Coronary artery (tissue), 2 donors: ENCODE measurements around the gene COL6A5.

Source experiments
- DNase-seq: peaks from one replicate; pipeline ENCODE4 v3.0.0-alpha.2; 2017; ENCODE audit warnings: low spot score
- H3K27ac ChIP-seq, 2 donors: fragments of 200-600 bp; sonication (generic); one replicate each; pipeline ENCODE4 v1.5.1; 2016 to 2019
- H3K4me3 ChIP-seq: fragments of 200-600 bp; sonication (generic); 2 replicates; pipeline ENCODE4 v1.5.1; 2016; ENCODE audit warnings: mild to moderate bottlenecking, moderate library complexity
- CTCF ChIP-seq: fragments of 200-600 bp; sonication (generic); IDR thresholded peaks from one replicate; pipeline ENCODE4 v1.5.1; 2019; ENCODE audit warnings: antibody characterized with exemption

The COL6A5 gene

DNA sequence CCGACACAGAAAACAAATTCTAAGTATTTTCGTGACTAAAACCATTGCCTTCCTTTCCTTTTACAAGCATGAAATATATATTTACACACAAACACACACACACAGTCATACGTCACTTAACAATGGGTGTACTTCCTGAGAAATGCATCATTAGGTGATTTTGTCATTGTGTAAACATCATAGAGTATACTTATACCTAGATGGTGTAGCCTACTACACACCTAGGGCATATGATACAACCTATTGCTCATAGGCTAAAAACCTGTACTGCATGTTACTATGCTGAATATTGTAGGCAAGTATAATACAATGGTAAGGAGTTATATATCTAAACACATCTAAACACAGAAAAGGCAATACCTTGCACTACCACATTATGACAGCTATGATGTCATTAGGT, 28.6 kb downstream of the COL6A5 start:
- no peak overlapping the region for H3K4me3 ChIP-seq
- H3K27ac ChIP-seq, result no peak overlapping the region
- no peak for TF ChIP-seq CTCF
- DNase-seq, result no peak

DNA sequence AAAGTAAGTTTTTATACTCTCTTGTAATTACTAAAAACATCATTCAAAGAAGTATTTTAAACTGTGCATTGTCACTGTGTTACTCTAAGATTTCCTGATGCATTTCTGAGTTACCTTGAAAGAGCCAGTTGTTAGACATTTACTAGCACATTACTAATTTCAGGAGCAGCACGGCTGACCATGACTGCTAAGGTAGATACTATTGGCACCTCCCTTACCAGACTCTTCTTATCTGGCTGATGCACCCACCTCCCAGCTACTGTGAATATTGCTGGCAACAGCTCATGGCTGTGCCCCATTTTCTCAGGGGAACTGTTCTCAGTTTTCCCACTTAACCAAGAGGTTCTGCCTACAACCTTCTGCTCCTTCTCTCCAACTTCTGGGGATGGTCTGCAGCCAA, 29.4 kb downstream of the COL6A5 start:
- Histone ChIP-seq H3K27ac (no peak overlapping the region), H3K4me3 (no peak overlapping the region)
- TF ChIP-seq CTCF, result no peak
- DNase-seq, result no peak

DNA sequence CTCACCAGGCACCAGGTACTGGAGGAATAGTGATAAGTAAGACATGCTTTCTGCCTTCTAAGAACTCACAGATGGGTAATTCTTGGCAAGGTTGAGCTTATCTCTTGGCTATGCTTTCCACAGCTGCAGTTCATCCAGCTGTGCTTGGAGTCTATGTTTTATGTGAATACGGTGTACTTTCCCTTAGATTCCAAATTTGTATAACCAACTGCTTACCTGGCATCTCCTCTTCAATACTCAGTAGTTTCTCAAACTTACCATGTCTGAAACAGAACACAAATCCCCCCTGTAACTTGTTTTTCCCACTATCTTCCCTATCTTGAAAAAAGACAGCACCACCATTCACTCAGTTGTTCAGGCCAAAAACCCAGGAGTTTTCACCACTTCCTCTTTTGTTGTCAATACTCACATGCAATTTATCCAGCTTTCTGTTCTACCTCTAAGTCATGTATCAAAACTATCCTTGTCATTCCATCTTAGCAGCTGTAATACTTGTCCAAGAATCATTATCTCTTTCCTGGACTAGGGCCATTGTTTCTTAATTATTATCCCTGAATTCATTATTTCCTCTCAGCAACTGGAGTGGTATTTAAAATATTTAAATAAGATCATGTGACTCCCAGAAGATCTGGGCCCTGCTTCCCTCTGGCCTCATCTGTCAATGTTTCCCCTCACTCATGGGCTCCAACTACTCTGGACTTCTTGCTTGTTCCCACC, 32.6 kb downstream of the COL6A5 start:
- no peak for DNase-seq
- Histone ChIP-seq H3K4me3 (no peak overlapping the region), H3K27ac (no peak overlapping the region)
- no peak for TF ChIP-seq CTCF

DNA sequence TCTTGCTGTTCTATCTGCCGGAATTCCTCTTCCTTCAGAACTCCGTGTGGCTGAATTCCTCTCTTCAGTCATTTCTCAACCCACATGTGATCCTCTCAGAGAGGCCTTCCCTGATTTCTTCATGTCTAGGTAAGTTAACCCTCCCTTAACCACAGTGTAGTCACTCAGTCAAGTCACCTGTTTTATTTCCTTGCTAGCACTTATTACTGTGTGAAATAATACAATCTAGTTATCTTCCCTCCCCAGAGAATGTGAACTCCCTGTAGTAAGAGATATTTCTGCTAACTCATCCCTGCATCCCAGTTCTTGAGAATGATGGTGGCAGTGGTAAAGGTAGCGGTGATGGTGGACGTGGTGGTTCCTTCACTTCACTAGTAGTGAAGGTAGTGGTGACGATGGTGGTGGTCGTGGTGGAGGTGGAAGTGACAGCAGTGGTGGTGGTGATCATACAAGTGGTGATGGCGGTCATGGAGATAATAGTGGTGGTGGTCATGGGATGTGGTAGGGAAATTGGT, 33.3 kb downstream of the COL6A5 start:
- H3K4me3 ChIP-seq, result no peak overlapping the region
- H3K27ac ChIP-seq, result no peak overlapping the region
- no peak for DNase-seq
- no peak for TF ChIP-seq CTCF

DNA sequence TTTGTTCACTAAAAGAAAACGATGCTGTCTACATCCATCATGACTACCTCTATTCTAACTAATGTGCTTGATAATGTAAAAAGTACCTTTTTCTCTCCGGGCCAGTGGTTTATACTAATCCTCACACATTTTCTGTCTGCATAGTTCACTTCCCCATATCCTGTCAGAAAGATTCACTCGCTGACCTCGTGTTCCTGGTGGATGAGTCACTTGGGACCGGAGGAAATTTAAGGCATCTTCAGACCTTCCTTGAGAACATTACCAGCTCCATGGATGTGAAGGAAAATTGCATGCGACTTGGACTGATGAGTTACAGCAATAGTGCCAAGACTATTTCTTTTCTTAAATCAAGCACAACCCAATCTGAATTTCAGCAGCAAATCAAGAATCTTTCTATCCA, 33.8 kb downstream of the COL6A5 start:
- Histone ChIP-seq H3K27ac (no peak overlapping the region), H3K4me3 (no peak overlapping the region)
- no peak for DNase-seq
- no peak for TF ChIP-seq CTCF

GRCh38 chr3:130380398-130380797, 34.9 kb downstream of the COL6A5 start:
- H3K4me3 ChIP-seq, result no peak overlapping the region
- TF ChIP-seq CTCF, result no peak
- DNase-seq, result no peak
- H3K27ac ChIP-seq, result no peak overlapping the region

DNA sequence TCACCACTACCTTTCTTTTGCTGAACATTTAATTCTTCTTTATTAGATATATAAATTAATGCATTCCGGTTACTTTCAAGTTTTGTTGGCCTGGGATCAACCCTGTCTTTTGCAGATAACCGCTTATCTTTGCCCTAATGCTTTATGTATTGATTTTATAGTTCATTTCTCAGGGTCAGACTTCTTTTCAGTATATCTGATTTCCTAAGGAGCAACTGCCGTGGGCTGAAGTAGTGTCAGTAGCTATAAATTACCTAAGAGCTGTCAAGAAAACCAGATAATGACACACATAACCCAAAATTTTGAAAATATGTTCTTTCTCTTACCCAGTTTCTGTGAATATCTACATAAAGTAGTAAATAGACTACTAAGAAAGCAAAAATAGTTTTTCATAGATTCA, 38.0 kb downstream of the COL6A5 start:
- TF ChIP-seq CTCF, result no peak
- no peak for DNase-seq
- no peak overlapping the region for H3K27ac ChIP-seq
- H3K4me3 ChIP-seq, result no peak overlapping the region
